Colonic mucosa (tissue), 4 donors: ENCODE data around the gene TOR1B. TPM values are rescaled to one million over a fixed set of nuclear protein-coding genes. Genes with fewer than 3 reads are reported as not detected.

Experiments
- DNase-seq: peaks from one replicate; pipeline ENCODE4 v3.0.0-alpha.2; 2020
- H3K27ac ChIP-seq: fragments of 200-600 bp; one replicate; pipeline ENCODE4 v1.8.0; 2021
- H3K27me3 ChIP-seq: fragments of 200-600 bp; one replicate; pipeline ENCODE4 v1.8.0; 2021
- H3K36me3 ChIP-seq: fragments of 200-600 bp; one replicate; pipeline ENCODE4 v1.8.0; 2021
- H3K4me1 ChIP-seq: fragments of 200-600 bp; one replicate; pipeline ENCODE4 v1.8.0; 2021; ENCODE audit warnings: mild to moderate bottlenecking
- H3K4me3 ChIP-seq: fragments of 200-600 bp; one replicate; pipeline ENCODE4 v1.8.0; 2021
- H3K9ac ChIP-seq, 2 donors: one replicate each; pipeline ENCODE4 v1.7.0; 2013; ENCODE audit warnings: control low read depth in 2 of 2, low read depth in 2 of 2, low read length in 2 of 2
- H3K9me3 ChIP-seq: fragments of 200-600 bp; one replicate; pipeline ENCODE4 v1.8.0; 2021
- intact Hi-C: fragments of 100-400 bp; cut with DNase I; formaldehyde crosslinking; loops from one replicate; pipeline ENCODE4 v1.14.1; 2022
- total RNA-seq, 2 donors: library from RNA; stranded (reverse); fragmentation: NEBNext Ultra II Directional in 1 of 2; extraction: Animal tissue kit (Norgen Biotek cat#: 25700) in 1 of 2; gene quantifications; one replicate each; pipeline ENCODE4 v1.2.1, GENCODE V29; 2021
- TF ChIP-seq, protein P1 (sequence below): fragments of 200-600 bp; IDR thresholded peaks from one replicate; pipeline ENCODE4 v1.8.0; 2022; ENCODE audit warnings: antibody characterized with exemption, mild to moderate bottlenecking
- donor health status: healthy.
- donor health status: DM: no; HTN: no; CAD: no.
- donor health status: DM: no; HTN: no; CAD: no.

The TOR1B gene
- total RNA-seq, 2 donors from 2014 or later: 49.0 to 60.8 TPM

DNA sequence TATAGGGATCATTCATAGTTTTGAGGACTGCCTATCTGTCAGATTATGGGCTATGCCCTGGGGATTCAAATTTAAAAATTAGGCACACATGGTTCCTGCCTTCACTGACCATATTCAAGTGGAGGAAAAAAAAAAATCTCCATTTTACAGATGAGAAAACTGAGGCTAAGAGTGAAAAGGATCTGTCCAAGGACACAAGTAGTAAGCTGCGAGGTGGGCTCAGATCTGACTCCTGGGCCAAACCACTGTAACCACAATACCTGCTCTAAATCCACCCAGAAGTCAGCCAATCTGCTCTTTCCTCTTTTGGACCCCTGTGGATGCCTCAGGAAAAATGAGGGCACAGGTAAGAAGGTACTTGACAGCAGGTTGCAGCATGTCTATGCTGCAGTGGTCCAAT is 23.8 kb downstream of the TOR1B start:
- Histone ChIP-seq H3K36me3 (peaks cover 13% of the 10 kb centered on the region), H3K9me3 (no peaks in the 10 kb centered on the region), H3K4me3 (no peak overlapping the region), H3K27ac (no peak overlapping the region), H3K4me1 (peaks cover 6% of the 10 kb centered on the region), H3K9ac (no peak overlapping the region), H3K27me3 (no peaks in the 10 kb centered on the region)
- TF ChIP-seq, protein P1, sequence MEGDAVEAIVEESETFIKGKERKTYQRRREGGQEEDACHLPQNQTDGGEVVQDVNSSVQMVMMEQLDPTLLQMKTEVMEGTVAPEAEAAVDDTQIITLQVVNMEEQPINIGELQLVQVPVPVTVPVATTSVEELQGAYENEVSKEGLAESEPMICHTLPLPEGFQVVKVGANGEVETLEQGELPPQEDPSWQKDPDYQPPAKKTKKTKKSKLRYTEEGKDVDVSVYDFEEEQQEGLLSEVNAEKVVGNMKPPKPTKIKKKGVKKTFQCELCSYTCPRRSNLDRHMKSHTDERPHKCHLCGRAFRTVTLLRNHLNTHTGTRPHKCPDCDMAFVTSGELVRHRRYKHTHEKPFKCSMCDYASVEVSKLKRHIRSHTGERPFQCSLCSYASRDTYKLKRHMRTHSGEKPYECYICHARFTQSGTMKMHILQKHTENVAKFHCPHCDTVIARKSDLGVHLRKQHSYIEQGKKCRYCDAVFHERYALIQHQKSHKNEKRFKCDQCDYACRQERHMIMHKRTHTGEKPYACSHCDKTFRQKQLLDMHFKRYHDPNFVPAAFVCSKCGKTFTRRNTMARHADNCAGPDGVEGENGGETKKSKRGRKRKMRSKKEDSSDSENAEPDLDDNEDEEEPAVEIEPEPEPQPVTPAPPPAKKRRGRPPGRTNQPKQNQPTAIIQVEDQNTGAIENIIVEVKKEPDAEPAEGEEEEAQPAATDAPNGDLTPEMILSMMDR: no peak
- DNase-seq: no peak
- intact Hi-C loops: no loop called here

DNA sequence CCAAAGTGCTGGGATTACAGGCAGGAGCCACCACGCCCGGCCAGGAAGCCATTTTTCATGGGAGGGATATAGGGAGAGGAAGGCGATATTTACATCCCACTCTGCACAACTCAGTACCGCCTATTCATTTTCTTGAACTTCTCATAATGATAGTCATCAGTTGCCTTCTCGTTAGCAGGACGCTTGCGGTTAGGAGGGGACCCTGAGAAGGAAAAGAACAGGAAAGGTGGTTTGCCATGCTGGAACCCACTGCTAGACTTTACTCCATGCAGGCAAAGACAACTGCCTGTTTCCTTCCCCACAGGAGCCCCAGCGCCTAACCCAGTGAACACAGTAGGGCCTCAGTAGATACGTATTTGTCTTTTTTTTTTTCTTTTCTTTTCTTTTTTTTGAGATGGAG is 25.1 kb downstream of the TOR1B start:
- no peak overlapping the region for H3K4me3 ChIP-seq
- no peak for DNase-seq
- no peak overlapping the region for H3K27ac ChIP-seq
- peaks cover 17% of the 10 kb centered on the region for H3K36me3 ChIP-seq
- H3K9ac ChIP-seq: no peak overlapping the region
- H3K4me1 ChIP-seq: no peaks in the 10 kb centered on the region
- intact Hi-C loops: no loop called here
- TF ChIP-seq, protein P1: no peak
- no peaks in the 10 kb centered on the region for H3K9me3 ChIP-seq
- no peaks in the 10 kb centered on the region for H3K27me3 ChIP-seq

DNA sequence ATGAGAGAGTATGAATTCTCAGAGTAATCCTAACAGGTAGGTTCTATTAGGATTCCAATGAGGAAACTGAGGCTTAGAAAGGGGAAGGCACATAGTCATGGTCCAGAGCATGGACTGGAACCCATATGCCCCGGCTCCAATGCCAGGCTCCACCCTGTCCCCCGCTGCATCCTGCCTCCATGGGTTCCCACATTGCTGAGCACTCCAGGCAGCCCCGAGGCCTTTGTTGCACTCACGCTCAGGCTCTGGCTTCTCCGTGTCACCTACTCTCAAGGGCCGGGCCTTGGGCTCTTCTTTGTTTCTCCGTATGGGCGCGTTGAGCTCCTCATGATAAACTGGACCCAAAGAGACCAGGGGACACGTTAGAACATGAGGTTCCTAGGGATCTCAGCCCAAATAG is 26.0 kb downstream of the TOR1B start:
- H3K36me3 ChIP-seq: peaks cover 17% of the 10 kb centered on the region
- peaks cover 3% of the 10 kb centered on the region for H3K4me1 ChIP-seq
- H3K27me3 ChIP-seq: no peaks in the 10 kb centered on the region
- H3K9ac ChIP-seq: no peak overlapping the region
- H3K9me3 ChIP-seq: no peaks in the 10 kb centered on the region
- TF ChIP-seq, protein P1: no peak
- intact Hi-C loops: no loop called here
- no peak for DNase-seq
- no peak overlapping the region for H3K4me3 ChIP-seq
- no peak overlapping the region for H3K27ac ChIP-seq

DNA sequence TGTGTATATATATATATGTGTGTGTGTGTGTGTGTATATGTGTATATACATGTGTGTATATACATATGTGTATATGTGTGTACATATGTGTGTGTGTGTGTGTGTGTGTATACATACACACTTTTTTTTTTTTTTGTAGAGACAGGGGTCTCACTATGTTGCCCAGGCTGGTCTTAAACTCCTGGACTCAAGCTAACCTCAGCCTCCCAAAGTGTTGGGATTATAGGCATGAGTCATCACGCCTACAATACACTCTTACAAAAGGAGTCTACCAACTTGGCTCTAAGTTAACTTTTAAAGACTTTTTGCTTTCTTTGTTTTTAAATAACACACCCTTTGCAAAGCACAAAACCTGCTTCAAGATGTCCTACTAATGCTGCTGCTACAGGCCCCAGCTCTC is 30.0 kb downstream of the TOR1B start:
- DNase-seq: no peak
- no peaks in the 10 kb centered on the region for H3K27me3 ChIP-seq
- no peak overlapping the region for H3K4me3 ChIP-seq
- no peaks in the 10 kb centered on the region for H3K9me3 ChIP-seq
- no peak overlapping the region for H3K9ac ChIP-seq
- H3K36me3 ChIP-seq: peaks cover 17% of the 10 kb centered on the region
- H3K4me1 ChIP-seq: peaks cover 14% of the 10 kb centered on the region
- TF ChIP-seq, protein P1: no peak
- H3K27ac ChIP-seq: no peak overlapping the region
- intact Hi-C loops: no loop called here

DNA sequence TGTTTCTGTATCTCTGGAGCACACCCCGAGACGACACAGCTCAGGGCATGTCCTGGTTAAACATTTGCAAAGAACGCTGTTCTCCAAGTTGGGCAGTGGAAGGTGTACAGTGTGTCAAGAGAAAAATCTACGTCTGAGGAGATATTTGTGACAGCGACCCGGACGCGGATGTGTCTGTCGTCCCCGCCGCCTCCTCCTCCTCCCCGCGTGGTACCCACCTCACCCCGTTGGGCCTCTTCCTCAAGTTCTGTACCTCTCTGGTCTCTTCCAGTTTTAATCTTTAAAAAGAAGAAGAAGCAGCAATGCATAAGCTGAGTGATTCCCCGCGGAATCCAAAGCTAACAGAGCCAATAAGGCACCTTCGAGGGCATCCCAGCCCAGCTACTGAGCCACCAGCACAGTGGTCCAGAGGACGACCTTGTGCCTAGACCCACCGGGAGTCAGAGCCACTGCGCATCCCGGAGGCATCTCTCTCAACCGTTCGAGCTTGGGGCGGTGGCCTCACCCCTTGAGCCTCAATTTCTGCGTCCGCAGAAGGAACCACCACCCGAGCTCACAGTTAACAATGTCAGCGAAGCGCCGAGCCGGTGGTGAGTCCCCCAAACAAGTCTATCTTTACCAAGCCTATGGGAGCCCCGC is 31.6 kb downstream of the TOR1B start:
- Histone ChIP-seq H3K9ac (peak overlapping the region; percentile 71 to 98), H3K36me3 (peaks cover 17% of the 10 kb centered on the region), H3K4me3 (peak overlapping the region; percentile 93), H3K9me3 (no peaks in the 10 kb centered on the region), H3K4me1 (peaks cover 14% of the 10 kb centered on the region), H3K27me3 (no peaks in the 10 kb centered on the region), H3K27ac (peak overlapping the region; percentile 85)
- DNase-seq: peak; percentile 43
- intact Hi-C loops: no loop called here
- TF ChIP-seq, protein P1: no peak
